Tibial nerve (tissue), 4 donors: ENCODE measurements around the gene HAPLN2.

ENCODE experiments used
- EP300 ChIP-seq, 2 donors: sonication (generic); formaldehyde crosslinking; IDR thresholded peaks; one replicate each; pipeline ENCODE4 v1.6.1; 2017; ENCODE audit warnings: antibody characterized with exemption in 2 of 2, mild to moderate bottlenecking in 1 of 2
- POLR2A ChIP-seq, 2 donors: fragments of 450-650 bp; IDR thresholded peaks; one replicate each; pipeline ENCODE4 v1.6.1; 2017; ENCODE audit warnings: antibody characterized with exemption in 2 of 2, mild to moderate bottlenecking in 2 of 2, moderate library complexity in 2 of 2
- TF ChIP-seq, protein P1 (sequence below), 5 experiments: fragments of 200-600 bp in 3 of 5; fragments of 450-650 bp in 2 of 5; sonication (generic) in 3 of 5; IDR thresholded peaks; one replicate each; pipeline ENCODE4 v1.5.1; 2016 to 2019; ENCODE audit warnings: antibody characterized with exemption in 5 of 5, mild to moderate bottlenecking in 3 of 5, moderate library complexity in 2 of 5

GRCh38 chr1:156659661-156659987 lies 40.4 kb downstream of the HAPLN2 start:
- TF ChIP-seq EP300 (IDR thresholded peaks at IDR 0.05): no peak
- TF ChIP-seq, protein P1, sequence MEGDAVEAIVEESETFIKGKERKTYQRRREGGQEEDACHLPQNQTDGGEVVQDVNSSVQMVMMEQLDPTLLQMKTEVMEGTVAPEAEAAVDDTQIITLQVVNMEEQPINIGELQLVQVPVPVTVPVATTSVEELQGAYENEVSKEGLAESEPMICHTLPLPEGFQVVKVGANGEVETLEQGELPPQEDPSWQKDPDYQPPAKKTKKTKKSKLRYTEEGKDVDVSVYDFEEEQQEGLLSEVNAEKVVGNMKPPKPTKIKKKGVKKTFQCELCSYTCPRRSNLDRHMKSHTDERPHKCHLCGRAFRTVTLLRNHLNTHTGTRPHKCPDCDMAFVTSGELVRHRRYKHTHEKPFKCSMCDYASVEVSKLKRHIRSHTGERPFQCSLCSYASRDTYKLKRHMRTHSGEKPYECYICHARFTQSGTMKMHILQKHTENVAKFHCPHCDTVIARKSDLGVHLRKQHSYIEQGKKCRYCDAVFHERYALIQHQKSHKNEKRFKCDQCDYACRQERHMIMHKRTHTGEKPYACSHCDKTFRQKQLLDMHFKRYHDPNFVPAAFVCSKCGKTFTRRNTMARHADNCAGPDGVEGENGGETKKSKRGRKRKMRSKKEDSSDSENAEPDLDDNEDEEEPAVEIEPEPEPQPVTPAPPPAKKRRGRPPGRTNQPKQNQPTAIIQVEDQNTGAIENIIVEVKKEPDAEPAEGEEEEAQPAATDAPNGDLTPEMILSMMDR (IDR thresholded peaks at IDR 0.05): no peak
- TF ChIP-seq POLR2A (IDR thresholded peaks at IDR 0.05): no peak
